ENCODE data around the gene SFTA2. TPM values are rescaled to one million over a fixed set of nuclear protein-coding genes. Genes with fewer than 3 reads are reported as not detected.

Gene SFTA2
- total and polyA plus RNA-seq, 9 of the 15 experiments (the other 6 are each of a cell fraction or from before 2014, with no cell fraction given) = not detected

GRCh38 chr6:30942338-30943060, 10.5 kb upstream of the SFTA2 start:
- whole genome bisulfite sequencing (ENCODE audit: insufficient coverage, low coverage, missing lambda C conversion rate) = 4% methylated on average over 15 of the region's 15 CpGs
- no peak overlapping the region for H2AFZ ChIP-seq (ENCODE audit: low read depth, low read length)
- ATAC-seq (peak; percentile 94), DNase-seq (ENCODE audit: extremely low read depth in 1 of 4, low spot score in 3 of 4) (peak; percentile 83 to 91 (median 84)), FAIRE-seq (peak; percentile 75)
- peaks cover 37 to 80% of the 10 kb centered on the region in 2 experiments for H3K27me3 ChIP-seq (ENCODE audit: control insufficient read depth in 2 of 2, insufficient read depth in 2 of 2, low read length in 2 of 2)
- intact Hi-C loops (cut with micrococcal nuclease) (loop anchor here (5.0 kb wide), 1 partner anchor 100 kb away; no protein-coding TSS in a partner anchor), in situ Hi-C loops (cut with MboI) (no loop called here)
- H4K20me1 ChIP-seq (replicated peaks; ENCODE audit: control insufficient read depth, insufficient read depth, low read length) = peaks cover 12% of the 10 kb centered on the region; the same call in 1 of the 2 replicates
- no peak overlapping the region for H3K4me3 ChIP-seq
- no peaks in the 10 kb centered on the region for H3K9me3 ChIP-seq (replicated peaks; ENCODE audit: control insufficient read depth, insufficient read depth, low read depth, low read length)
- H3K4me2 ChIP-seq (ENCODE audit: insufficient read depth, low read length) = no peak overlapping the region
- H3K79me2 ChIP-seq (ENCODE audit: control insufficient read depth, insufficient read depth, low read length) = no peaks in the 10 kb centered on the region
- H3K9ac ChIP-seq (ENCODE audit: insufficient read depth in 1 of 2, low read depth in 2 of 2, low read length in 2 of 2) = no peak overlapping the region
- H3K4me1 ChIP-seq (replicated peaks in 1 of 2; ENCODE audit: control insufficient read depth in 2 of 2, insufficient read depth in 2 of 2, low read length in 2 of 2) = peaks cover 8 to 11% of the 10 kb centered on the region in 2 experiments
- H3K27ac ChIP-seq (ENCODE audit: extremely low read depth, low read depth, low read length) = no peak overlapping the region
- no TSS peak for BruUV-seq (replicated peaks)
- no peaks in the 10 kb centered on the region for H3K9me1 ChIP-seq (ENCODE audit: control insufficient read depth, insufficient read depth, low read length)
- no peaks in the 10 kb centered on the region for H3K36me3 ChIP-seq (ENCODE audit: control insufficient read depth, insufficient read depth, low read length)
- ChIA-PET CTCF (ENCODE audit: low intra/inter-chr PET ratio) (interaction anchor here (0.6 to 1.1 kb wide), 4 partner anchors 32 to 140 kb away, joined by 3 to 4 read pairs (median 3); no protein-coding TSS in a partner anchor), POLR2A (interaction anchor here (0.6 to 0.9 kb wide), 4 partner anchors 9 to 454 kb away, joined by 3 read pairs; partner anchors contain the start of gene VARS2)
- TF ChIP-seq XRCC4 (IDR thresholded peaks at IDR 0.05; ENCODE audit: extremely low read depth, insufficient read depth, insufficient read length) = no peak
- peak; percentile 57 for TF ChIP-seq CTCFL (IDR thresholded peaks at IDR 0.05; ENCODE audit: borderline replicate concordance, insufficient read depth, low read depth, low read length, poor library complexity, severe bottlenecking)
- TF ChIP-seq TEAD4 (IDR thresholded peaks at IDR 0.05; ENCODE audit: low read length) = peak; percentile 90
- no peak for TF ChIP-seq TEAD4 (CRISPR knock-in tag; IDR thresholded peaks at IDR 0.05; ENCODE audit: borderline replicate concordance)
- TF ChIP-seq LCOR (CRISPR knock-in tag; IDR thresholded peaks at IDR 0.05) = 0 out of 2 replicates have a peak, but pooled peaks have one; percentile 21
- no peak for TF ChIP-seq ZNF175 (CRISPR knock-in tag; IDR thresholded peaks at IDR 0.05; ENCODE audit: low read depth)
- peak; percentile 25 to 64; a peak in 3 of 4 replicates for TF ChIP-seq RAD21 (CRISPR knock-in tag; conservative IDR thresholded peaks at IDR 0.05 in 1 of 2, IDR thresholded peaks at IDR 0.05 in 1 of 2)
- 0 out of 2 replicates have a peak, but pooled peaks have one; percentile 20 for TF ChIP-seq ETV5 (CRISPR knock-in tag; IDR thresholded peaks at IDR 0.05; ENCODE audit: low read depth)
- TF ChIP-seq ELK1 (CRISPR knock-in tag; IDR thresholded peaks at IDR 0.05) = no peak
- peak; percentile 80; the same call in 1 of the 2 replicates for TF ChIP-seq PHF21A (IDR thresholded peaks at IDR 0.05; ENCODE audit: borderline replicate concordance, low read depth)
- 0 out of 2 replicates have a peak, but pooled peaks have one; percentile 33 for TF ChIP-seq TARDBP (IDR thresholded peaks at IDR 0.05)
- TF ChIP-seq ELF4 (CRISPR knock-in tag; IDR thresholded peaks at IDR 0.05) = no peak

Data from K562 (cell line).